Nucleus accumbens (tissue), 56 donors: ENCODE data around the gene RASAL1.

ENCODE experiments used
- DNase-seq, 56 donors: peaks; one replicate each; lab custom pipeline; 2025; lab: John Stamatoyannopoulos, UW

The RASAL1 gene

DNA sequence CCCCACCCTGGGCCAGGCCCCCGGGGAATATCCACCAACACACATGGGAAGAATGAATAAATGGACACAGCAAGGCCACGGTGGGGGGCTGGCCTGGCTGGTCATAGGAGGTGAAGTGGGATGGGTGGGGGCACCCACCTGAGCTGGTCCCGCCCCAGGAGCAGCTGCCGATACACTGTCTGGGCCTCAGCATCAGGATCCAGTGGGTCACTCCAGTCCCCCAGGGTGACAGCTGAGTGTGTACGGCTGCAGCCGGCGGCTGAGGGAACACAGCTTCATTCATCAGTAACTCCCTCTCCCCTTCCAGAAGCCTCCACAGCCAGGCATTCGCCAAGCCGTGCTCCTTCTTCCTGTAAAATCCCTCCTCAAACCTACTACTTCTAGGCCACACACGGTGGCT, 33.8 kb downstream of the RASAL1 start:
- DNase-seq = peak in 2 of 56 donors; percentile 21 to 42

DNA sequence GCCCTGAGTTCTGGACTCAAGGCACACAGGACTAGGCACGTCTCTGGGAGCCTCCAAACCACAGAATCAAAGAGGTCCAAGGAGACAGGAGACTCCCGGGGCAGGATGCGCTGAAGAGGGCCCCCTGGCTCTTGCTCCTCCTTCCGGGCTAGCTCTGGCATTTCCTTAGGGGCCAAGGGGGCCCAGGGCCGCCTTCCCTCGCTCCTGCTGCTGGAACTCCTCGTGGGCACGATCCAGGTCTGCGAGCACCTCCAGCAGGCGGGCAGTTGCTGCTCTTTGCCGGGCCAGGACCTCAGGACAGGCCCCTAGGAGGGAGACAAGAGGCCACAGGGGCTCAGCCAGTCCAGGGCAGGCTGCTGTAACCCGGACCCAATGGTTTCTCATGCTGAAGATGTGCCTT, 35.8 kb downstream of the RASAL1 start:
- DNase-seq = no peak

DNA sequence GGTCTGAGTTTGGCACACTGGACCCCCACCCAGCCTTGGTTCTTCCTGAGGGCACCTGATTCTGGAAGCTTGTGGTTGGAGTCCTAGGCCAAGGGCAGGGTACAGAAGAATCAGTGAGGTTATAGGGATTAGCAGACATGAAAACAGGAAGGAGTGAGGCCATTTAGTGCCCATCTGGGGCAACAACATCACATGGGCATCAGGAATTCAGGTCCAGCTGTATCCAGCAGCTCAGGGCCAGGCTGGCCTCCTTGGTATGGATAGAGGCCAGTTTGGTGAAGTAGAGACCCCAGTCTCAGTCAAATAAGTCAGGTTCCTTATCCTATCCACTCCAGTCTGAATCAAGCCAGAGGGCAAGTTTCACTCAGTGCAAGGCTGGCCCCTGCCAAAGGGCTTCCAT, 36.2 kb downstream of the RASAL1 start:
- DNase-seq = no peak

DNA sequence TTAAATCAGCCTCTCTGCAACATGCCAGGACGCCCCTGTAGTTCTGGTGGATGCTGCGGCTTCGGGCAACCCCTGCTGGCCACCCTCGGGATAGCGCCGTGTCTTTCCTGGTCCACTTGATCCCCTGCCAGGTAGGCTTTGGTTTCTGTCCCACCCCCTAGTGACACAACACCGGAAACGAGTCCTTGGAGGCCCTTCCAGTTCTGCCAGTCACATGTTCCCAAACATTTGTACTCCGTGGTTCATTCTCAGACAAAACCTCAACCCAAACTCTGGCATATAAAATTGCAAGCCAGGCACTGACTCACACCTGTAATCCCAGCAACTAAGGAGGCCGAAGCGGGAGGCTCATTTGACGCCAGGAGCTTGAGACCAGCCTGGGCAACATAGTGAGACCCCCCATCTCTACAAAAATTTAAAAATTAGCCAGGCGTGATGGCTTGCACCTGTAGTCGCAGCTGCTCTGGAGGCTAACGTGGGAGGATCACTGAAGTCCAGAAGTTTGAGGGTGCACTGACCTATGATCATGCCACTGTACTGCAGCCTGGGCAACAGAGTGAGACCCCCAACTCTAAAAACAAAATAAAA, 37.0 kb downstream of the RASAL1 start:
- peak in 55 of 56 donors; percentile 23 to 89 (median 70) for DNase-seq

DNA sequence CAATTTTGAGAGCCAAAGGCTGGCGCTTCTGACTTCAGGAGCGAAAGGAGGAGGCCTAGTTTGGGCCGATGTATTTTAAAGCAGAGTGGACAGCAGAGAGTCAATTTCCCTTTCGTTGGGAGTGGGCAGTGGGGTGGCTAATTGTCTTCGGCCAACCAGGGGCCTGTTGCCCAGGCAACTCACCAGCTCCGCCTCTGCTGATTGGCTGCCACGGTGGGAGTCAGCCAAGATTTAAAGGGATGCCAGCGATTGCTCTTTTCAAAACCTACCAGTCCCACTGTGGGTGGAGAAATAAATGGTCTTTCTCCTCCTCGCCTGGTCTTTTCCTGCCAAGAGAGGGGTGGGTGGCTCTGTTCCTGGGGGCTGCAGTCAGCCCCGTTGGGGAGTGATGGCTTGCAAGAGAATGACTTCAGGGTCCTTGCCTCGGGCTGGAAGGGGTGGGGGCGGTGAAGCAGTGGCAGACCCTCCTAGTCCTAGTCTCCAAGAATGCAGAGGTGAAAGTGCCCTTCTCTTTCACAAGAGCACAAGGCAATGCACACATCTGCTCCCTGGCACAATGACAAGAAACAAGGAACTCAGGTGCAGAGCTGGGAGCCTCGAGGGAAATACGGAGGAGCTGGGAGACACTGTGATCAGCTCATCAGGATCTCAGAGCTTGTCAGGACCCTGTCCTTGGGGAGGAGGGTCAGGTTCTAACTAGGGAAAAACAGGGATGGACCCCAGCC, 37.7 kb downstream of the RASAL1 start:
- DNase-seq = peak in 55 of 56 donors; percentile 33 to 91 (median 79)

DNA sequence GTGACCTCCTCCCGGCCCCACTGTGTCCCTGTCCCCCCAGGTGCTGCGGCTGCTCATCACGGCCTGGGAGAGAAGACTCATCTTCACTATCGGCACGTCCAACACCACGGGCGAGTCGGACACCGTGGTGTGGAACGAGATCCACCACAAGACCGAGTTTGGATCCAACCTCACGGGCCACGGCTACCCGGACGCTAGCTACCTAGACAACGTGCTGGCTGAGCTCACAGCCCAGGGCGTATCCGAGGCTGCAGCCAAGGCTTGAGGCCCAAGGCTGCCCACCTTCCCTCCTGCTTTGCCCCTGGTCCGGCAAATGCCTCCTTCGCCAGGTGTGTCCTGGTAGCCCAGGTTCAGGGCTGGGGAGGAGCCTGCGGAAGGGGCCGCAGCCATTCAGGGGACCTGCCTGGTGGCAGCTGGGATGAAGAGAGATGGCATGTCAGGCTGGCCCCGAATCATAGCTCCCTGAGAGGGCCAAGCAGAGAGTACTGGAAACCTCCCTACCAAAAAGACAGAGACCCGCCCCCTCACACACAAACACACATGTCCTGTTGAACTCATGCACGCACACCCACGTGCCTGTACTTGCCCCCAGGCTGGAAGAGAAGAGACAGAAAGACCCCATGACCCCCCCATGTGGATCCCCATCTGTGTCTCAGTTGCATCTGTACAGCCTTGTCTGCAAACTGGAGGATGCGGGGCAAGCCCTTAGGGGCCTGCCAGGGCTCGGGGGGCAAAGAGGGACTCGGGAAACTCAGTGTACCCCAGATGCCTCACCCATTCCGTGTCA, 38.7 kb downstream of the RASAL1 start:
- DNase-seq = peak in 2 of 56 donors; percentile 31 to 35

DNA sequence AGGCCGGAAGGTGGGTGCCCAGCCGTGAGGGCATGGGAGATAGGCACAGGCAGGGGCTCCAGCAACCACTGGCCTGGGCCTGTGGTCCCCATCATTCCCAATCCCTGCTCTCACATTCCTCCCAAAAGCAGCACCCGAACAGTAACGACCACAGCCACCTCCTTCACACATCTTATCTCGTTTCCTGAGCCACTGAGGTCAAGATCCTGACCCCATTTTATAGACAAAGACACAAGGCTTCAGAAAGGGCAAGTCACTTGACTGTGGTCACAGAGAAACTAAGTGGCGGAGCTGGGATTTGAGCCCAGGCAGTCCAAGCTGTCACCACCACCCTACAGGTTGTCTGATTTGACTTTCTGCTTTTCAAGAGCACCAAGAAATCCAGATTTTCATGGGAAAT, 40.2 kb downstream of the RASAL1 start:
- no peak for DNase-seq

DNA sequence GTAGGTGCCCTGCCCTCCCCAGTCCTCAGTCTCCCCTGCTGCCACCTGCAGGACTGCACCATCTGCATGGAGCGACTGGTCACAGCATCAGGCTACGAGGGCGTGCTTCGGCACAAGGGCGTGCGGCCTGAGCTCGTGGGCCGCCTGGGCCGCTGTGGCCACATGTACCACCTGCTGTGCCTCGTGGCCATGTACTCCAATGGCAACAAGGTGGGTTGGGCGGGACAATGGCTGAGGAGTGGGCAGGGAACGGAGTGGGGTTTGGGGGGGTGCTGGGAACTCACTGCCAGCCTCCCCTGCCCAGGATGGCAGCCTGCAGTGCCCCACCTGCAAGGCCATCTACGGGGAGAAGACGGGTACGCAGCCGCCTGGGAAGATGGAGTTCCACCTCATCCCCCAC, 40.8 kb downstream of the RASAL1 start:
- DNase-seq = no peak

DNA sequence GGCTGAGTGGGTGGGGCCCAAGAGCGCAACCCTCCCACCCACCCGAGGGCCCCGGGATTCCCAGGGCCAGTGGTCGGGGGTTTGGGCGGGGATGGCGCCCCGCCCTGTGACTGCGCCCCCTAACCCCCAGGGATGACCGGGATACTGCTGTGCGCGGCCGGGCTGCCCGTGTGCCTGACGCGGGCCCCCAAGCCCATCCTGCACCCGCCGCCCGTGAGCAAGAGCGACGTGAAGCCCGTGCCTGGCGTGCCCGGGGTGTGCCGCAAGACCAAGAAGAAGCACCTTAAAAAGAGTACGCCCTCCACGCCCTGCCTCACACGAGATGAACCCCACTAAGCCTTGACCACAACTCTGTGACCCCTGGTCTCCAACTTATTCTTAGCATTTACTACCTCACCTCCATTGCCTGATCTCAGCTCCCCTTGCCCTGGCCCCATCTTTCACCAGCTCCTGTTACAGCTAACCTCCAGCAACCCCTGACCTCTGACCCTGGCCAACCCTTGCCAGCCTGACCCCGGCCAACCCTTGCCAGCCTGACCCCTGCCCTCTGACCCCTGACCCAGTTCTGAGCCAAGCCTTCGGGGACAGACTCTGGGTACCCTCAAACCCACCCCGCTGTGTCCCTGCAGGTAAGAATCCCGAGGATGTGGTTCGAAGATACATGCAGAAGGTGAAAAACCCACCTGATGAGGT, 42.0 kb downstream of the RASAL1 start:
- no peak for DNase-seq

DNA sequence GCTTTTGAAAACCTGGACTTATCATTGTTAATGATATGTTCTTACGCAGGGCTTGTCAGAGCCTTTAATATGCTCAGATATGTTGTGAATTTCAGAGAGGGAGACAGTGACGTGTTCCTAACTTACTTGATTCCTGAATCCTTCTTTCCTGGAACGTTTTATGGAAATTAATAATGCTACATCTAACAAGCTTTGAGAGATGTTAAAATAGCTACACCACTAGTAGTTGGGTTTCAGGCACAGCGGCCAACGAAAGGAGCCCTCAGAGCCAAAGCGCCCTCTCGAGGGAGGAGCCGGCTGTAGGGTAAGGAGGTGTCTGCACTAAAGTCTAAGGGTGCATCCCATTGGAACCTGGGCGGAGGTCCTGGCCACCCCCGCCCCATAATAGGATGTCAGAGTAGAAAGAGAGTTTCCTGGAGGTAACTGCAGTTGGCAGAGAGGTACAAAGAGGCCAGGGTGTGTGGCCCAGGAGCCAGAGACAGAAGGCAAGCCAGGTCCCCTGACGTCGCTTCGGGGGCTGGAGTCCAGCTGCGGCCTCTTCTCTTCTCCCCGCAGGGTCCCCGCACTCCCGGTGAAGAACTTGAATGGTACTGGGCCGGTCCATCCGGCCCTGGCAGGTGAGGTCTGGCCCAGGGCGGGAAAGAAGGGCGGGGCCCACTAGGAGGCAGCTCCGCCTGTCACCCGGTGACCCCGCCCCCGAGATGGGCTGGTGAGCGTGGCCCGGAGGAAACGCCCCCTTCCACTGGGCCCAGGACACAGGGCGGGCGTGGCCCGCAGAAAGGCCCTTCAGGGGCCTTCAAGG, 42.8 kb downstream of the RASAL1 start:
- peak in 8 of 56 donors; percentile 4 to 32 (median 12) for DNase-seq

DNA sequence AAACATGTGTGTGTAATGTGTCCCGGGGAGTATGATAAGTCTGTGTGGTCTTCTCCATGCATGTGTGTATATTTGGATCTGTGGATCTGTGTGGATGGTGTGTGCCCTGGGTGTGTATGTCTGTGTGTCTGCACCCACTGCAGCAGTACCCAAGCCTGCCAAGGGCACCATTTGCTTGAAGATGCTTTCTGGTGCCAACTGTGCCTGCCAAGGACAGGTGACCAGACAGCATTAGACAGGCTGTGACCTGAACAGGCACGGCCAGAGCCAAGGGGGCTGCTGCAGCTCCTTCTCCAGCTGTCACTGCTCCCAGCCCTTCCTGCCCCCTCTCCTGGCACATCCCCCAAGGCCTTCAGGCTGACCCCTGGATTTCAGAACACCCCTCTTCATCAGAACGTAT, 44.1 kb downstream of the RASAL1 start:
- no peak for DNase-seq

DNA sequence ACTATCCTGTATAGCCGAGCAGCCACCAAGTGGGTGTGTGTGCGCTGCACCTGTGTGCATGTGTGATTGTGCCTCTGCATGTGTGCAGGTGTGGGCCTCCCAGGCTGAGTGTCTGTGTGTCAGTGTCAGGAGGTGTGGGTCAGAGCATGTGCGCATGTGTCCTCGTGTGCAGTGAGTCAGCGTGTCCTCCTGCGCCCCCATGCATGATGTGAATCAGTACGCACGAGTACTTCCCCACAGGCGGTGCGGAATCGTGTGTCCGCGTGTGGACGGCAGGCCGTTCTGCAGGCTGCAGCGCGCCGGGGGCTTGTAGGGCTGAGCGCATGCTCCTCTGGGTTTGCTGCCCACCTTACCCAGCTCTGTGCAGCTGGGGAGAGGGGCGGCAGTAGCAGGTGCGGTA, 44.8 kb downstream of the RASAL1 start:
- peak in 24 of 56 donors; percentile 2 to 65 (median 28) for DNase-seq

DNA sequence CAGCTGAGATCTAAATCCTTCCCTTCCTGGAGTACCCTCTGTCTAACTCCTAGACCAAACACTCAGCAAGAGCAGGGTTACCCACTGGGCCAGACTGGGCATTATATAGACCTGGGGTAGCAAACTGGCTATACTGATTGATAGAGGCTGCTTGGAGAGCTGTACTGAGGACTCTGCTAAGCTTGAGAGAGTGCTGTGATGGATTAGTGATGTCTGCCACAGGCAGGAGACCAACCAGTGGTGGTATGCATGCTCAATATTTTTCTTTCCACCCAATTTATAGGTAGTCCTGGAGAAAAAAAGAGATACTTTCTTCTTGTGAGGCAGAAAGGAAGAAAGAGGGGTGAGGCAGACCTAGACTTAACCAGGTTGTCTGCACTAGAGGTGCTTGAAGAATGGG, 45.7 kb downstream of the RASAL1 start:
- no peak for DNase-seq

DNA sequence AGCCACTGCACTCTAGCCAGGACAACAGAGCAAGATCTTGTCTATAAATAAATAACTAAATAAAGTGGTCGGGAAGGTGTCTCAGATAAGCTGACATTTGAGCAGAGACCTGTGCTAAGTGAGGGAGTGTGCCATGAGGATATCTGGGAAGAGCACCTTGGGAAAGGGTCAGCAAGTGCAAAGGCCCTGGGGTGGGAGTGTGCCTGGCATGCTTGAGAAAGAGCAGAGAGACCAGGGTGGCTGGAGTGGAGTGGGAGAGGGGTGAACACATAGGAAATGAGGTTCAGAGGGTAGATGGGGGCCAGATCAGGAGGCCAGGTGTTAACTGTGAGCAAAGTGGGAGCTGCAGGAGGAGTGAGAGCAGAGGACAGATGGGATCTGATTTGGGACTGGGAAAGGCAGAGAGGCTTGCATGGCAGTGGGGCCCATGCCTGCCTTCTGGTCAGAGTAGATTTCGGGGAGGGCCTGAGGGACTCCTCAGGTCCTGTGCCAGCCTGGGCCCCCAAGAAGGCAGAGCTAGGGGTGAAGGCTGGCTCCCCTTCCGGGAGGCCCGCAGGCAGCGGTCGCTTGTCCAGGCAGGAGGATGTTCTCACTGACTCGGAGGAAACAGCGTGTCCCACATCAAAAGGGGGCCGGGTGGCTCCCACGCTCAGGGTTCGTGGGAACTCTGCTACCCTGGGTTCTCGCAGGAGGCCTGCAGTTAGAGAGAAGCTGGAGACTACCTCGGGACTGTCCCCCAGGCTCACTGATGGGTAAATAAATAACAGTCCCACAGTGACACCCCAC, 46.4 kb downstream of the RASAL1 start:
- DNase-seq = no peak

DNA sequence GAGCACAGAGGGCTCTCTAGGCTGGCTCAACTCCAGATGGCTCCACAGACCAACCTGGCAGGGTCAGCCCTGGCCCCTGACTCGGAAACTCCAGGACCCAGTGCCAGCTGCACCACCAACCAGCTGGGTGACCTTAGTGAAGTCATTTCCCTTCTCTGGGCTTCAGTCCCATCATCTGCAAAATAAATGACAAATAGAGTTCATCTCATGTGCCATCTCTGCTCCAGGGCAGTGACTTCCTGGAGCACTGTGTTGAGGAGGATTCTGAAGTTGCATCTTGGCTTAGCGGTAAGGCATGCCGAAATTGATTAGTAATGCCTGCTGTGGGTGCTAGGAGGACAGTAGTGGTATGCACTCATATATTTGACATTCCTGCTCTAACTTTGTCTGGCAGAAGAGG, 47.5 kb downstream of the RASAL1 start:
- no peak for DNase-seq

DNA sequence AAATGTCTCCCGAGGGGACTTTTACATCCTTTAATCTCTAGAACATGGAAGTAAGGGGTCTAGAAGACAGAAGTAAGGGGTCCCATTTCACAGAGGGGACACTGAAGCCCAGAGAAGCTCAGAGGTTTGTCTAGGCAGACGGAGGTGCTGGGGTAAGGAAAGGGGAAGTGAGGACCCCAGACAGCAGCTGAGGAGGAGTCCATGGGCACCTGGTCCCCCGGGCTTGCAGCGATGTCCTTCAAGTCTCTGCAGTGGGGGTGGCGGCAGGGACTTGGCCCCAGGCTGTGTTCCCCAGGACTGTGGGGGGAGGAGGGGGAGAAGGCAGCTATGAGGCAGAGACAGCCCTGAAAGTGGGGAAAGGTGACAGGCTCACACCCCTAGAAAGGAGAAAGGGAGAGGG, 48.4 kb downstream of the RASAL1 start:
- DNase-seq = no peak

DNA sequence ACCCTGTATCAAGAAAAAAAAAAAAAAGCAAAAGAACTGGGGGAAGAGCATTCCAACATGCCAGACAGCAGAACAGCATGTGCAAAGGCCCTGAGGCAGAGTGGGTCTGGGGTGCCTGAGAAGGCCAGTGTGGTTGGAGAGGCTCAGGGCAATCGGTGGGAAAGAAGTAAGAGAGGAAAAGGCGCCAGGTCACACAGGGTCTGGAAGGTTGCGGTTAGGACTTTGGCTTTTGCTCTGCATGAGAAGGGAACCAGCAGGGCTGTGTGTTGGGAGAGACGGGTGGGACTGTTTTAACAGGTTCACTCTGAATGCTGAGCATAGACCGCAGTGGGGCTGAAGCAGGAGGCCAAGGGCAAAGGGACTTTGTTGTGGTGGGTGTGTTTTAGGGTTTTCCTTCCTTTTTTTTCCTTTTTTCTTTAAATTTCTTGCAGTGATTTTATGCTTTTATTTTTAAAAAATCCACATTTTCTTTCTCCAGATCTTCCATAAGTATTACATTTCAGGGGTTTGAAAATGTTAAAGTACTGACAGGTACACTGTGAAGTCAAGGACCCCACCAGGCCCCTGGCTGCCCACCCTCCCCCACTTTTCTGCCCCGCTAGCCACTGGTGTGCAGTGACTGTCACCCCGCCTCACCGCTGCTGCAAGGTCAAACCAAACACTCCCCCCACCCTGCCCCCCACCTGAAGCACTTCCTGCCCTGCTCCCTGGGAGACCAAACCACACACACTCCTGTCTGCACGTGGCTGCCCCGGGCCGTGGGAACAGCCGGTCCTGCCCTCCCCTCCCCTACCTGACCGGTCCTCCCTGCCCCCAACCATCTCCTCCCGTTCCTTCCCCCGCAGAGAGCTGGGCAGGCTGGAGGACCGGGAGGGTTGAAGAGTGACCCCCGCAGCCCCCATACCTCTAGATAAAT, 49.1 kb downstream of the RASAL1 start:
- no peak for DNase-seq

DNA sequence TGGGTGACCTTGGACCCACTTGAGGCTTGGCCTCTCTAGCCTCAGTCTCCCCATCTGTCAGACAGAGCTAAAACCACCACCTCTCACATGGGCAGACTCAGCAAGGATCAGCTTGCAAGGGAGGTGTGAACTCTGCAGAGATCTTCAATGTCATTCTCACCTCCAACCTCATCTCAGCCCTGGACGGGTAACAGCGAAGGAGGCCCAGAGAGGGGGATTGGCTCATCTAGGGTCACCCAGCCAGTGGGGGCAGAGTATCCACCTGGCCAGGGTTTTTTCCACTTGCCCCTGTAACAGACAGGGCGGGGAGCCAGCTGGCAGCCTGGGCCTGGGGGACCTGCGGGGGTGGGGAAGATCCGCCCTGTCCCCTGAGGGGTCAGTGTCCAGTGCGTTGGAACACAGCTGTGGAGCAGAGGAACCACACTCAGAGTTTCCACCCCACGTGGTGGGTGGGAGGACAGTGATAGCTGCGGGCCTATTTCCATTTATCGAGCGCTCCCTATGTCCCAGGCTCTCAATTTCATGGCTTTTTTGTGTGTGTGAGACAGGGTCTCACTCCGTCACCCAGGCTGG, 51.6 kb downstream of the RASAL1 start:
- DNase-seq = no peak
